Dedifferentiated amniotic fluid mesenchymal stem cell (primary cell): ENCODE data around the gene NFE2.

ENCODE experiments used
- DNase-seq: peaks from one replicate; pipeline ENCODE4 v3.0.0-alpha.2; 2016; ENCODE audit errors: extremely low spot score

NFE2 gene

GRCh38 chr12:54251667-54252284, 49.0 kb downstream of the NFE2 start:
- DNase-seq: peak; percentile 59

GRCh38 chr12:54249489-54249888, 51.3 kb downstream of the NFE2 start:
- no peak for DNase-seq

- DNase-seq: no peak
These were observed 54.7 kb downstream of the NFE2 start for GRCh38 chr12:54246011-54246641.
